ENCODE results near the gene TP53TG3C.
"Not testable (repeated sequence)": the region's sequence is repeated elsewhere in the genome, so short reads cannot be mapped to it uniquely, and the experiment has no call there.

TP53TG3C gene

GRCh38 chr16:33193926-33194325 lies at the start of gene TP53TG3C:
Gene TP53TG3C (plus strand): TSS chr16:33194226. CDS start chr16:33194294, 68 bp downstream.
- not testable (repeated sequence) for DNase-seq (ENCODE audit: low read depth)

Data from HS-5 (cell line).